MM.1S (cell line): ENCODE measurements around the gene DCHS2.

ENCODE experiments used
- DNase-seq: peaks from one replicate; pipeline ENCODE4 v3.0.0-alpha.2; 2015
- H2AFZ ChIP-seq: fragments of 300-600 bp; sonication (generic); 2 replicates; pipeline ENCODE4 v1.6.0; 2016; ENCODE audit warnings: antibody characterized with exemption, low read length
- H3F3A ChIP-seq: fragments of 300-600 bp; sonication (generic); 2 replicates; pipeline ENCODE4 v1.6.1; 2016; ENCODE audit warnings: mild to moderate bottlenecking, antibody characterized with exemption, low read length, moderate library complexity, mixed read lengths; ENCODE audit not compliant: insufficient read depth
- H3K27ac ChIP-seq: fragments of 300-600 bp; sonication (generic); 2 replicates; pipeline ENCODE4 v1.5.1; 2016; ENCODE audit warnings: mild to moderate bottlenecking, low read length
- H3K27me3 ChIP-seq: fragments of 300-600 bp; sonication (generic); replicated peaks from 2 replicates; pipeline ENCODE4 v1.6.0; 2016; ENCODE audit warnings: low read length; ENCODE audit not compliant: insufficient read depth
- H3K36me3 ChIP-seq: fragments of 300-600 bp; sonication (generic); replicated peaks from 2 replicates; pipeline ENCODE4 v1.6.1; 2016; ENCODE audit warnings: mild to moderate bottlenecking, low read length, mixed read lengths; ENCODE audit not compliant: insufficient read depth
- H3K4me1 ChIP-seq: fragments of 300-600 bp; sonication (generic); 2 replicates; pipeline ENCODE4 v1.6.1; 2016; ENCODE audit warnings: low read length, mixed read lengths
- H3K4me2 ChIP-seq: fragments of 300-600 bp; sonication (generic); 2 replicates; pipeline ENCODE4 v1.6.0; 2016; ENCODE audit warnings: low read depth, low read length
- H3K4me3 ChIP-seq: fragments of 300-600 bp; sonication (generic); 2 replicates; pipeline ENCODE4 v1.5.1; 2016; ENCODE audit warnings: low read length, mixed read lengths
- H3K79me2 ChIP-seq: fragments of 300-600 bp; sonication (generic); 2 replicates; pipeline ENCODE4 v1.6.1; 2016; ENCODE audit warnings: mixed run types, low read length, mixed read lengths
- H3K9ac ChIP-seq: fragments of 300-600 bp; sonication (generic); 2 replicates; pipeline ENCODE4 v1.6.1; 2016; ENCODE audit warnings: low read length, mixed read lengths
- H3K9me2 ChIP-seq: fragments of 300-600 bp; sonication (generic); replicated peaks from 2 replicates; pipeline ENCODE4 v1.6.1; 2016; ENCODE audit warnings: mild to moderate bottlenecking, low read length, mixed read lengths; ENCODE audit not compliant: insufficient read depth
- H3K9me3 ChIP-seq: fragments of 300-600 bp; sonication (generic); replicated peaks from 2 replicates; pipeline ENCODE4 v1.6.1; 2016; ENCODE audit warnings: mild to moderate bottlenecking, low read length, mixed read lengths; ENCODE audit not compliant: insufficient read depth
- H4K20me1 ChIP-seq: fragments of 300-600 bp; sonication (generic); 2 replicates; pipeline ENCODE4 v1.6.1; 2016; ENCODE audit warnings: mild to moderate bottlenecking, low read length, moderate library complexity, mixed read lengths; ENCODE audit not compliant: insufficient read depth
- CTCF ChIP-seq: fragments of 300-600 bp; sonication (generic); IDR thresholded peaks from 2 replicates; pipeline ENCODE4 v1.5.1; 2016; ENCODE audit warnings: antibody characterized with exemption, low read length, mixed read lengths
- EZH2 ChIP-seq: fragments of 300-600 bp; sonication (generic); optimal IDR thresholded peaks from 2 replicates; pipeline ENCODE3; 2017; ENCODE audit warnings: low read depth, mild to moderate bottlenecking, antibody characterized with exemption, low read length, mixed read lengths
- EZH2phosphoT487 ChIP-seq: fragments of 300-600 bp; sonication (generic); IDR thresholded peaks from 2 replicates; pipeline ENCODE4 v1.6.1; 2018; ENCODE audit warnings: antibody characterized with exemption, low read length

Gene DCHS2

GRCh38 chr4:154231806-154232478 lies 259.7 kb downstream of the DCHS2 start:
- H3K4me3 ChIP-seq = no peak overlapping the region

GRCh38 chr4:154230723-154231122 lies 260.9 kb downstream of the DCHS2 start:
- Histone ChIP-seq H3F3A (no peaks in the 10 kb centered on the region), H3K4me2 (no peak overlapping the region), H3K27me3 (no peaks in the 10 kb centered on the region; the same call in 1 of the 2 replicates), H4K20me1 (no peaks in the 10 kb centered on the region), H3K9ac (no peak overlapping the region), H3K4me3 (no peak overlapping the region), H3K9me2 (no peaks in the 10 kb centered on the region), H2AFZ (no peak overlapping the region), H3K36me3 (no peaks in the 10 kb centered on the region), H3K79me2 (no peaks in the 10 kb centered on the region), H3K9me3 (no peaks in the 10 kb centered on the region), H3K27ac (no peak overlapping the region), H3K4me1 (no peaks in the 10 kb centered on the region)
- no peak for DNase-seq
- TF ChIP-seq EZH2phosphoT487 = no peak
- TF ChIP-seq EZH2 = no peak
- no peak for TF ChIP-seq CTCF

More at GRCh38 chr4:154231806-154232478, 259.7 kb downstream of the DCHS2 start:
- no peaks in the 10 kb centered on the region for H4K20me1 ChIP-seq
- TF ChIP-seq CTCF = no peak
- TF ChIP-seq EZH2phosphoT487 = no peak
- TF ChIP-seq EZH2 = no peak
- no peaks in the 10 kb centered on the region; the same call in 1 of the 2 replicates for H3K27me3 ChIP-seq
- no peaks in the 10 kb centered on the region for H3K4me1 ChIP-seq
- no peaks in the 10 kb centered on the region for H3K36me3 ChIP-seq
- H3K79me2 ChIP-seq = no peaks in the 10 kb centered on the region
- no peaks in the 10 kb centered on the region for H3K9me2 ChIP-seq
- H3K4me2 ChIP-seq = no peak overlapping the region
- no peak overlapping the region for H3K9ac ChIP-seq
- no peak for DNase-seq
- no peaks in the 10 kb centered on the region for H3F3A ChIP-seq
- no peaks in the 10 kb centered on the region for H3K9me3 ChIP-seq
- H3K27ac ChIP-seq = no peak overlapping the region
- no peak overlapping the region for H2AFZ ChIP-seq

GRCh38 chr4:154230091-154230490 lies 261.5 kb downstream of the DCHS2 start:
- Histone ChIP-seq H3K27me3 (no peaks in the 10 kb centered on the region; the same call in 1 of the 2 replicates), H3K79me2 (no peaks in the 10 kb centered on the region), H3K4me1 (no peaks in the 10 kb centered on the region), H3K9me3 (no peaks in the 10 kb centered on the region), H3K36me3 (no peaks in the 10 kb centered on the region), H3K4me2 (no peak overlapping the region), H3K27ac (no peak overlapping the region), H3K4me3 (no peak overlapping the region), H3F3A (no peaks in the 10 kb centered on the region), H4K20me1 (no peaks in the 10 kb centered on the region), H2AFZ (no peak overlapping the region), H3K9me2 (no peaks in the 10 kb centered on the region), H3K9ac (no peak overlapping the region)
- TF ChIP-seq EZH2 (no peak), CTCF (no peak), EZH2phosphoT487 (no peak)
- DNase-seq = no peak
